Astrocyte (in vitro differentiated cells and primary cell): Measurements from ENCODE around the gene SAYSD1.

ENCODE experiments used
- EZH2 ChIP-seq: IDR thresholded peaks from 2 replicates; pipeline ENCODE4 v1.6.1; 2012; ENCODE audit warnings: mild to moderate bottlenecking, low read length, inconsistent platforms; ENCODE audit not compliant: insufficient read depth
- TF ChIP-seq, protein P1 (sequence below): IDR thresholded peaks from 2 replicates; pipeline ENCODE4 v1.5.1; 2011; ENCODE audit warnings: low read depth, mild to moderate bottlenecking, inconsistent platforms, low read length, moderate library complexity; ENCODE audit not compliant: insufficient read depth

GRCh38 chr6:39114704-39115599 lies at the start of gene SAYSD1:
- TF ChIP-seq, protein P1, sequence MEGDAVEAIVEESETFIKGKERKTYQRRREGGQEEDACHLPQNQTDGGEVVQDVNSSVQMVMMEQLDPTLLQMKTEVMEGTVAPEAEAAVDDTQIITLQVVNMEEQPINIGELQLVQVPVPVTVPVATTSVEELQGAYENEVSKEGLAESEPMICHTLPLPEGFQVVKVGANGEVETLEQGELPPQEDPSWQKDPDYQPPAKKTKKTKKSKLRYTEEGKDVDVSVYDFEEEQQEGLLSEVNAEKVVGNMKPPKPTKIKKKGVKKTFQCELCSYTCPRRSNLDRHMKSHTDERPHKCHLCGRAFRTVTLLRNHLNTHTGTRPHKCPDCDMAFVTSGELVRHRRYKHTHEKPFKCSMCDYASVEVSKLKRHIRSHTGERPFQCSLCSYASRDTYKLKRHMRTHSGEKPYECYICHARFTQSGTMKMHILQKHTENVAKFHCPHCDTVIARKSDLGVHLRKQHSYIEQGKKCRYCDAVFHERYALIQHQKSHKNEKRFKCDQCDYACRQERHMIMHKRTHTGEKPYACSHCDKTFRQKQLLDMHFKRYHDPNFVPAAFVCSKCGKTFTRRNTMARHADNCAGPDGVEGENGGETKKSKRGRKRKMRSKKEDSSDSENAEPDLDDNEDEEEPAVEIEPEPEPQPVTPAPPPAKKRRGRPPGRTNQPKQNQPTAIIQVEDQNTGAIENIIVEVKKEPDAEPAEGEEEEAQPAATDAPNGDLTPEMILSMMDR = no peak
- TF ChIP-seq EZH2 = no peak
